COLO668 (cell line): ENCODE results near the gene ADK.
"Not testable (repeated sequence)": the region's sequence is repeated elsewhere in the genome, so short reads cannot be mapped to it uniquely, and the experiment has no call there.

Experiments
- DNase-seq: peaks from one replicate; lab custom pipeline; 2025; ENCODE audit not compliant: unreplicated experiment; lab: John Stamatoyannopoulos, UW

The ADK gene

GRCh38 chr10:74140553-74140952, 10.5 kb upstream of the ADK start:
- no peak for DNase-seq

- DNase-seq: no peak
Measured at GRCh38 chr10:74145133-74145532, 5.9 kb upstream of the ADK start.

GRCh38 chr10:74146980-74147379, 4.0 kb upstream of the ADK start:
- DNase-seq: not testable (repeated sequence)

- DNase-seq: peak; percentile 82
Measured at GRCh38 chr10:74150204-74150989, 624 bp upstream of the ADK start, which contains the start of gene AP3M1. Gene AP3M1 (minus strand): TSS chr10:74150828. CDS start chr10:74138379, 12,449 bp downstream.

- no peak for DNase-seq
Measured at GRCh38 chr10:74151879-74152722, 1.1 kb downstream of the ADK start.

GRCh38 chr10:74153123-74153522, 2.1 kb downstream of the ADK start:
- DNase-seq: no peak

- DNase-seq: no peak
Measured at GRCh38 chr10:74153676-74154075, 2.7 kb downstream of the ADK start.

- DNase-seq: no peak
Measured at GRCh38 chr10:74156919-74157289, 5.9 kb downstream of the ADK start.

GRCh38 chr10:74160013-74160412, 9.0 kb downstream of the ADK start:
- DNase-seq: no peak

GRCh38 chr10:74163319-74164068, 12.5 kb downstream of the ADK start:
- no peak for DNase-seq

GRCh38 chr10:74164716-74165529, 13.9 kb downstream of the ADK start:
- no peak for DNase-seq

GRCh38 chr10:74165530-74165901, 14.5 kb downstream of the ADK start:
- no peak for DNase-seq

GRCh38 chr10:74167443-74167842, 16.4 kb downstream of the ADK start:
- DNase-seq: no peak

- DNase-seq: no peak
Measured at GRCh38 chr10:74171625-74172024, 20.6 kb downstream of the ADK start.

- DNase-seq: no peak
Measured at GRCh38 chr10:74174521-74174920, 23.5 kb downstream of the ADK start.

GRCh38 chr10:74175510-74176379, 24.7 kb downstream of the ADK start:
- DNase-seq: no peak

- DNase-seq: peak; percentile 97
Measured at GRCh38 chr10:74176380-74177139, 25.5 kb downstream of the ADK start.

GRCh38 chr10:74177140-74177677, 26.2 kb downstream of the ADK start:
- DNase-seq: peak; percentile 38
